ENCODE measurements around the gene BSG. TPM values are rescaled to one million over a fixed set of nuclear protein-coding genes. Genes with fewer than 3 reads are reported as not detected.
A peak's percentile ranks its signal among the peaks of the same experiment; 100 is the strongest.

Gene BSG
- total RNA-seq, 4 donors from 2014 or later: 303 to 400 (median 324) TPM

GRCh38 chr19:548886-549830, 23.2 kb upstream of the BSG start:
- Histone ChIP-seq H3K36me3 (no peaks in the 10 kb centered on the region), H3K27ac (no peak overlapping the region), H3K4me1 (peaks cover 0 to 7% (median 0%) of the 10 kb centered on the region in 4 donors), H3K27me3 (no peaks in the 10 kb centered on the region), H3K9me3 (no peaks in the 10 kb centered on the region), H3K4me3 (no peak overlapping the region)
- 75 to 80% methylated on average over 36 of the region's 52 CpGs for WGBS, 2 donors
- TF ChIP-seq CTCF (IDR thresholded peaks at IDR 0.05) (no peak), EP300 (IDR thresholded peaks at IDR 0.05) (no peak), POLR2A (IDR thresholded peaks at IDR 0.05) (no peak)
- no peak for DNase-seq (ENCODE audit: low spot score in 2 of 2)

- Histone ChIP-seq H3K36me3 (no peaks in the 10 kb centered on the region), H3K27ac (no peak overlapping the region), H3K27me3 (peaks cover 0 to 4% of the 10 kb centered on the region in 2 donors), H3K9me3 (no peaks in the 10 kb centered on the region), H3K4me1 (peaks cover 0 to 16% (median 4%) of the 10 kb centered on the region in 4 donors), H3K4me3 (no peak overlapping the region)
- no peak for DNase-seq (ENCODE audit: low spot score in 2 of 2)
- WGBS, 2 donors: 64 to 77% methylated on average over 20 of the region's 20 CpGs
- TF ChIP-seq POLR2A (IDR thresholded peaks at IDR 0.05): no peak
- no peak for TF ChIP-seq EP300 (IDR thresholded peaks at IDR 0.05)
- no peak for TF ChIP-seq CTCF (IDR thresholded peaks at IDR 0.05)
These were observed 17.6 kb upstream of the BSG start for GRCh38 chr19:554817-555216.

GRCh38 chr19:555474-555808, 17.0 kb upstream of the BSG start:
- Histone ChIP-seq H3K36me3 (no peaks in the 10 kb centered on the region), H3K27ac (no peak overlapping the region), H3K27me3 (peaks cover 0 to 4% of the 10 kb centered on the region in 2 donors), H3K4me1 (peaks cover 0 to 16% (median 4%) of the 10 kb centered on the region in 4 donors), H3K9me3 (no peaks in the 10 kb centered on the region), H3K4me3 (no peak overlapping the region)
- DNase-seq (ENCODE audit: low spot score in 2 of 2): no peak
- WGBS, 2 donors: 89 to 92% methylated on average over 13 to 14 of the region's 14 CpGs
- no peak for TF ChIP-seq POLR2A (IDR thresholded peaks at IDR 0.05)
- no peak for TF ChIP-seq CTCF (IDR thresholded peaks at IDR 0.05)
- TF ChIP-seq EP300 (IDR thresholded peaks at IDR 0.05): no peak

GRCh38 chr19:556611-557382, 15.6 kb upstream of the BSG start:
- DNase-seq (ENCODE audit: low spot score in 2 of 2): no peak
- H3K36me3 ChIP-seq: no peaks in the 10 kb centered on the region
- peaks cover 0 to 9% (median 4%) of the 10 kb centered on the region in 4 donors for H3K4me1 ChIP-seq
- no peak overlapping the region for H3K4me3 ChIP-seq
- peaks cover 0 to 4% of the 10 kb centered on the region in 2 donors for H3K27me3 ChIP-seq
- 80 to 84% methylated on average over 30 to 31 of the region's 31 CpGs for WGBS, 2 donors
- peak overlapping the region in 1 of 4 donors; percentile 11 for H3K27ac ChIP-seq
- no peaks in the 10 kb centered on the region for H3K9me3 ChIP-seq
- TF ChIP-seq CTCF (IDR thresholded peaks at IDR 0.05) (no peak), POLR2A (IDR thresholded peaks at IDR 0.05) (no peak), EP300 (IDR thresholded peaks at IDR 0.05) (no peak)
